K562 (cell line): ENCODE results near the gene GCSH.

Experiments
- EZH2 ChIP-seq: IDR thresholded peaks from 2 replicates; pipeline ENCODE4 v1.6.1; 2012; ENCODE audit warnings: low read depth, mild to moderate bottlenecking, inconsistent platforms, low read length, borderline replicate concordance
- HDAC2 ChIP-seq: fragments of 450-650 bp; IDR thresholded peaks from 2 replicates; pipeline ENCODE4 v1.6.1; 2016; ENCODE audit warnings: mild to moderate bottlenecking
- MAZ ChIP-seq, 2 experiments: fragments of 450-650 bp in 1 of 2; sonication (generic) in 1 of 2; formaldehyde crosslinking; IDR thresholded peaks in 1 of 2; conservative IDR thresholded peaks in 1 of 2; 2 replicates each; pipeline versions ENCODE4 v1.4.0 to v1.5.0; 2020; ENCODE audit warnings: mild to moderate bottlenecking in 1 of 2, missing genetic modification reagents in 1 of 2
- MYC ChIP-seq, 2 experiments: fragments of 250-450 bp in 1 of 2; sonication (Bioruptor Pico) in 1 of 2; IDR thresholded peaks; 2 replicates each; pipeline versions ENCODE4 v1.5.1 to v1.6.1; 2012 to 2021; ENCODE audit warnings: low read depth in 2 of 2, borderline replicate concordance in 1 of 2, improper control_type of control experiment in 1 of 2, low read length in 1 of 2, mild to moderate bottlenecking in 1 of 2, moderate library complexity in 1 of 2
- POLR2A ChIP-seq: fragments of 450-650 bp; conservative IDR thresholded peaks from 2 replicates; pipeline ENCODE4 v1.6.1; 2016
- SIX5 ChIP-seq, 2 experiments: IDR thresholded peaks; 2 replicates each; pipeline ENCODE4 v1.6.1; 2011; ENCODE audit warnings: low read length in 2 of 2, borderline replicate concordance in 1 of 2, low read depth in 1 of 2, mild to moderate bottlenecking in 1 of 2, moderate library complexity in 1 of 2; ENCODE audit not compliant: insufficient read depth in 1 of 2
- ZNF253 ChIP-seq: fragments of 250-450 bp; sonication (Bioruptor Pico); conservative IDR thresholded peaks from 2 replicates; pipeline ENCODE4 v1.6.1; 2021; ENCODE audit warnings: mild to moderate bottlenecking
- ZNF263 ChIP-seq: sonication (generic); formaldehyde crosslinking; IDR thresholded peaks from 2 replicates; pipeline ENCODE4 v1.8.0; 2022; ENCODE audit warnings: mild to moderate bottlenecking, missing genetic modification reagents, borderline replicate concordance
- TF ChIP-seq, protein P1 (sequence below), 2 experiments: fragments of 450-650 bp in 1 of 2; sonication (generic) in 1 of 2; formaldehyde crosslinking; conservative IDR thresholded peaks; 2 replicates each; pipeline versions ENCODE4 v1.4.0 to v1.8.1; 2020 to 2022; ENCODE audit warnings: mild to moderate bottlenecking in 1 of 2, missing genetic modification reagents in 1 of 2
- TF ChIP-seq, protein P2 (sequence below), 3 experiments: IDR thresholded peaks in 2 of 3; conservative IDR thresholded peaks in 1 of 3; 2 replicates each; pipeline ENCODE4 v1.5.1; 2011 to 2012; ENCODE audit warnings: low read length in 3 of 3, mild to moderate bottlenecking in 3 of 3, control low read depth in 2 of 3, improper control_type of control experiment in 1 of 3, inconsistent platforms in 1 of 3, low read depth in 1 of 3, mixed read lengths in 1 of 3, moderate library complexity in 1 of 3; ENCODE audit not compliant: insufficient read depth in 2 of 3
- TF ChIP-seq, protein P3 (sequence below): fragments of 450-650 bp; IDR thresholded peaks from 2 replicates; pipeline ENCODE4 v1.7.0; 2016; ENCODE audit warnings: borderline replicate concordance
- TF ChIP-seq, protein P4 (sequence below): fragments of 250-450 bp; sonication (Bioruptor Pico); IDR thresholded peaks from 2 replicates; pipeline ENCODE4 v1.4.0; 2020; ENCODE audit warnings: borderline replicate concordance
- TF ChIP-seq, protein P5 (sequence below): sonication (generic); formaldehyde crosslinking; IDR thresholded peaks from 2 replicates; pipeline ENCODE4 v1.9.0; 2022; ENCODE audit warnings: mild to moderate bottlenecking, missing genetic modification reagents

DNA sequence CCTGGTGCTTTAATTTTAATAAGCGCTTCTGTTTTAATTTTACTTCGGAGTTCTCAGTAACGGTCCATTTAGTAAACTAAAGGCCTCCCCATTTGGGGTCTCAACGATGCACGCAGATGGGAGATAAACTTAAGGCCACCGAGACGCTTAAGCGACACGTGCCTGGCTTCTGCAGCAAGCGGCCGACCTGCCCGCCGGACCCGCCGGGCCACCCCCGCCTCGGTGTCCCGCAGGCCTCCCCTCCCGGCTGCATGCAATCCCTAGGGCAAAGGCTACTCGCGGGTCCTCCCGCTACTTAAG lies 592 bp downstream of the GCSH start:
- no peak for TF ChIP-seq ZNF253
- TF ChIP-seq, protein P1, sequence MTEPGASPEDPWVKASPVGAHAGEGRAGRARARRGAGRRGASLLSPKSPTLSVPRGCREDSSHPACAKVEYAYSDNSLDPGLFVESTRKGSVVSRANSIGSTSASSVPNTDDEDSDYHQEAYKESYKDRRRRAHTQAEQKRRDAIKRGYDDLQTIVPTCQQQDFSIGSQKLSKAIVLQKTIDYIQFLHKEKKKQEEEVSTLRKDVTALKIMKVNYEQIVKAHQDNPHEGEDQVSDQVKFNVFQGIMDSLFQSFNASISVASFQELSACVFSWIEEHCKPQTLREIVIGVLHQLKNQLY (CRISPR knock-in tag; conservative IDR thresholded peaks at IDR 0.05): no peak
- TF ChIP-seq, protein P2, sequence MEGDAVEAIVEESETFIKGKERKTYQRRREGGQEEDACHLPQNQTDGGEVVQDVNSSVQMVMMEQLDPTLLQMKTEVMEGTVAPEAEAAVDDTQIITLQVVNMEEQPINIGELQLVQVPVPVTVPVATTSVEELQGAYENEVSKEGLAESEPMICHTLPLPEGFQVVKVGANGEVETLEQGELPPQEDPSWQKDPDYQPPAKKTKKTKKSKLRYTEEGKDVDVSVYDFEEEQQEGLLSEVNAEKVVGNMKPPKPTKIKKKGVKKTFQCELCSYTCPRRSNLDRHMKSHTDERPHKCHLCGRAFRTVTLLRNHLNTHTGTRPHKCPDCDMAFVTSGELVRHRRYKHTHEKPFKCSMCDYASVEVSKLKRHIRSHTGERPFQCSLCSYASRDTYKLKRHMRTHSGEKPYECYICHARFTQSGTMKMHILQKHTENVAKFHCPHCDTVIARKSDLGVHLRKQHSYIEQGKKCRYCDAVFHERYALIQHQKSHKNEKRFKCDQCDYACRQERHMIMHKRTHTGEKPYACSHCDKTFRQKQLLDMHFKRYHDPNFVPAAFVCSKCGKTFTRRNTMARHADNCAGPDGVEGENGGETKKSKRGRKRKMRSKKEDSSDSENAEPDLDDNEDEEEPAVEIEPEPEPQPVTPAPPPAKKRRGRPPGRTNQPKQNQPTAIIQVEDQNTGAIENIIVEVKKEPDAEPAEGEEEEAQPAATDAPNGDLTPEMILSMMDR (IDR thresholded peaks at IDR 0.05 in 2 of 3, conservative IDR thresholded peaks at IDR 0.05 in 1 of 3; ENCODE audit: insufficient read depth in 2 of 3, low read depth in 1 of 3, low read length in 3 of 3): no peak
- TF ChIP-seq, protein P3, sequence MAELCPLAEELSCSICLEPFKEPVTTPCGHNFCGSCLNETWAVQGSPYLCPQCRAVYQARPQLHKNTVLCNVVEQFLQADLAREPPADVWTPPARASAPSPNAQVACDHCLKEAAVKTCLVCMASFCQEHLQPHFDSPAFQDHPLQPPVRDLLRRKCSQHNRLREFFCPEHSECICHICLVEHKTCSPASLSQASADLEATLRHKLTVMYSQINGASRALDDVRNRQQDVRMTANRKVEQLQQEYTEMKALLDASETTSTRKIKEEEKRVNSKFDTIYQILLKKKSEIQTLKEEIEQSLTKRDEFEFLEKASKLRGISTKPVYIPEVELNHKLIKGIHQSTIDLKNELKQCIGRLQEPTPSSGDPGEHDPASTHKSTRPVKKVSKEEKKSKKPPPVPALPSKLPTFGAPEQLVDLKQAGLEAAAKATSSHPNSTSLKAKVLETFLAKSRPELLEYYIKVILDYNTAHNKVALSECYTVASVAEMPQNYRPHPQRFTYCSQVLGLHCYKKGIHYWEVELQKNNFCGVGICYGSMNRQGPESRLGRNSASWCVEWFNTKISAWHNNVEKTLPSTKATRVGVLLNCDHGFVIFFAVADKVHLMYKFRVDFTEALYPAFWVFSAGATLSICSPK: no peak
- TF ChIP-seq SIX5 (IDR thresholded peaks at IDR 0.05; ENCODE audit: borderline replicate concordance in 1 of 2, insufficient read depth in 1 of 2, low read depth in 1 of 2, low read length in 2 of 2): no peak
- no peak for TF ChIP-seq ZNF263
- TF ChIP-seq, protein P4, sequence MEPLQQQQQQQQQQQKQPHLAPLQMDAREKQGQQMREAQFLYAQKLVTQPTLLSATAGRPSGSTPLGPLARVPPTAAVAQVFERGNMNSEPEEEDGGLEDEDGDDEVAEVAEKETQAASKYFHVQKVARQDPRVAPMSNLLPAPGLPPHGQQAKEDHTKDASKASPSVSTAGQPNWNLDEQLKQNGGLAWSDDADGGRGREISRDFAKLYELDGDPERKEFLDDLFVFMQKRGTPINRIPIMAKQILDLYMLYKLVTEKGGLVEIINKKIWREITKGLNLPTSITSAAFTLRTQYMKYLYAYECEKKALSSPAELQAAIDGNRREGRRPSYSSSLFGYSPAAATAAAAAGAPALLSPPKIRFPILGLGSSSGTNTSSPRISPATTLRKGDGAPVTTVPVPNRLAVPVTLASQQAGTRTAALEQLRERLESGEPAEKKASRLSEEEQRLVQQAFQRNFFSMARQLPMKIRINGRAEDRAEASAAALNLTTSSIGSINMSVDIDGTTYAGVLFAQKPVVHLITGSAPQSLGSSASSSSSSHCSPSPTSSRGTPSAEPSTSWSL (CRISPR knock-in tag): no peak
- no peak for TF ChIP-seq POLR2A
- TF ChIP-seq, protein P5, sequence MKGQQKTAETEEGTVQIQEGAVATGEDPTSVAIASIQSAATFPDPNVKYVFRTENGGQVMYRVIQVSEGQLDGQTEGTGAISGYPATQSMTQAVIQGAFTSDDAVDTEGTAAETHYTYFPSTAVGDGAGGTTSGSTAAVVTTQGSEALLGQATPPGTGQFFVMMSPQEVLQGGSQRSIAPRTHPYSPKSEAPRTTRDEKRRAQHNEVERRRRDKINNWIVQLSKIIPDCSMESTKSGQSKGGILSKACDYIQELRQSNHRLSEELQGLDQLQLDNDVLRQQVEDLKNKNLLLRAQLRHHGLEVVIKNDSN (CRISPR knock-in tag): no peak
- no peak for TF ChIP-seq MAZ (CRISPR knock-in tag; conservative IDR thresholded peaks at IDR 0.05 in 1 of 2, IDR thresholded peaks at IDR 0.05 in 1 of 2)
- no peak for TF ChIP-seq HDAC2
- no peak for TF ChIP-seq EZH2
- TF ChIP-seq MYC (IDR thresholded peaks at IDR 0.05; ENCODE audit: low read depth, low read length): no peak
- TF ChIP-seq MYC (CRISPR knock-in tag; IDR thresholded peaks at IDR 0.05; ENCODE audit: borderline replicate concordance, low read depth): no peak
